T-cell (primary cell): ENCODE results near the gene KIAA1217. TPM values are rescaled to one million over a fixed set of nuclear protein-coding genes. Genes with fewer than 3 reads are reported as not detected.

ENCODE experiments used
- ATAC-seq, 4 experiments: fragments of 200-7000 bp in 3 of 4; fragments of 150-1000 bp in 1 of 4; cut with Tn5 transposase; replicated peaks in 1 of 4; 1 replicate in 3 of 4; 2 replicates in 1 of 4; pipeline ENCODE4 v1.10.0; 2021; ENCODE audit warnings: moderate library complexity in 3 of 4, mild to moderate bottlenecking in 2 of 4, moderate number of reproducible peaks in 1 of 4
- CTCF ChIA-PET, 2 donors: fragments of 300-600 bp; sonication (Branson Sonifier 250); formaldehyde crosslinking; loops; one replicate each; lab custom pipeline; 2022; ENCODE audit warnings: antibody characterized with exemption in 2 of 2; lab: Charles Lee
- POLR2A ChIA-PET, 2 donors: fragments of 300-600 bp; sonication (Branson Sonifier 250); formaldehyde crosslinking; loops; one replicate each; lab custom pipeline; 2022; ENCODE audit warnings: antibody characterized with exemption in 2 of 2; lab: Charles Lee
- DNase-seq, 35 experiments: peaks; one replicate each; pipeline versions ENCODE4 v3.0.0 to v3.0.0-alpha.2; 2013 to 2023
- H3K27ac ChIP-seq: one replicate; pipeline ENCODE4 v1.5.1; 2013; ENCODE audit warnings: low read length
- H3K27me3 ChIP-seq, 2 experiments: replicated peaks in 1 of 2; 1 replicate in 1 of 2; 2 replicates in 1 of 2; pipeline versions ENCODE4 v1.6.1 to v1.7.0; 2013; ENCODE audit warnings: low read length in 1 of 2, mixed read lengths in 1 of 2; ENCODE audit not compliant: control insufficient read depth in 2 of 2, insufficient read depth in 2 of 2; ENCODE audit errors: extremely low read depth in 1 of 2
- H3K36me3 ChIP-seq, 2 donors: 1 replicate in 1 of 2; 2 replicates in 1 of 2; pipeline versions ENCODE4 v1.6.1 to v1.7.0; 2013; ENCODE audit warnings: low read length in 1 of 2; ENCODE audit not compliant: control insufficient read depth in 2 of 2, insufficient read depth in 1 of 2; ENCODE audit errors: extremely low read depth in 1 of 2
- H3K4me1 ChIP-seq, 2 experiments: 1 replicate in 1 of 2; 2 replicates in 1 of 2; pipeline versions ENCODE4 v1.6.1 to v1.7.0; 2013; ENCODE audit warnings: low read length in 2 of 2, mixed read lengths in 1 of 2; ENCODE audit not compliant: insufficient read depth in 2 of 2, control insufficient read depth in 1 of 2; ENCODE audit errors: extremely low read depth in 1 of 2
- H3K4me3 ChIP-seq, 2 donors: 1 replicate in 1 of 2; 2 replicates in 1 of 2; pipeline versions ENCODE4 v1.5.1 to v1.7.0; 2013; ENCODE audit warnings: mild to moderate bottlenecking in 2 of 2, low read length in 1 of 2, moderate library complexity in 1 of 2; ENCODE audit not compliant: control insufficient read depth in 1 of 2; ENCODE audit errors: extremely low read depth in 1 of 2
- H3K9me3 ChIP-seq: 2 replicates; pipeline ENCODE4 v1.7.0; 2013
- H3K27ac Mint-ChIP-seq, 2 donors: one replicate each; pipeline ENCODE4 v1.8.0; 2020 to 2021; ENCODE audit warnings: mild to moderate bottlenecking in 2 of 2, mixed read lengths in 2 of 2
- H3K27me3 Mint-ChIP-seq, 2 donors: one replicate each; pipeline ENCODE4 v1.8.0; 2021 to 2022; ENCODE audit warnings: mixed read lengths in 2 of 2
- H3K36me3 Mint-ChIP-seq: one replicate; pipeline ENCODE4 v1.8.0; 2021; ENCODE audit warnings: mixed read lengths
- H3K4me1 Mint-ChIP-seq, 3 donors: one replicate each; pipeline ENCODE4 v1.8.0; 2020 to 2022; ENCODE audit warnings: mixed read lengths in 3 of 3, mild to moderate bottlenecking in 1 of 3
- H3K4me3 Mint-ChIP-seq, 3 donors: one replicate each; pipeline ENCODE4 v1.8.0; 2020 to 2022; ENCODE audit warnings: mild to moderate bottlenecking in 3 of 3, mixed read lengths in 3 of 3, moderate library complexity in 3 of 3
- H3K9me3 Mint-ChIP-seq, 3 donors: one replicate each; pipeline ENCODE4 v1.8.0; 2020 to 2022; ENCODE audit warnings: mixed read lengths in 3 of 3
- WGBS: methylation state at CpG from one replicate; pipeline ENCODE4 v1.1.5; 2013; ENCODE audit warnings: missing lambda C conversion rate; ENCODE audit not compliant: insufficient coverage; 5-methylcytosine and 5-hydroxymethylcytosine counted together
- total RNA-seq, 35 experiments: library from RNA in 6 of 35; stranded (reverse) in 6 of 35; fragments of 120-200 nt in 1 of 35; gene quantifications; one replicate each; pipeline versions ENCODE4 v1.2.1 to v1.2.4 and lab custom pipeline; 2013 to 2026

KIAA1217 gene
- total RNA-seq, 5 donors from 2014 or later (not counting 1 experiment from before 2014, with no cell fraction given): 0.12 to 1.2 (median 0.66) TPM; not detected in 1

DNA sequence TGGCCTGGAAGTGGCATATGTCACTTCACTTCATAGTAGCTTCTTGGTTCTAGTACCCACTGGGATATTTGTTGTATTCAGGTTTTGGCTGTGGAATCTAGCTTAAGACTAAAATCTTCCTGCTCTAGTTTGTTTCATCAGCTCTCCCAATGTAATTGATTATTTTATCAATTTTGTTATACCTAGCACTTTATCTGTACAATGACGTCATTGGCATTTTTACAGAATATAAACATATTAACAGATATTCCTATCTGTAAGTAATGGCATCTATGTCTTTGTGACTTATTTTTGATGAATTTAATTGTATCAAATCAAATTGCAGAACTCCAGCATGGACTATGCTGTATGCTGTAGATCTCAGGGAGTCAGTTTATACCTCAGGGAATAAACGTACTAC lies 19.7 kb downstream of the KIAA1217 start:
- no peak for DNase-seq
- POLR2A ChIA-PET: no interaction called here
- no peak for ATAC-seq
- no peaks in the 10 kb centered on the region for H3K27me3 Mint-ChIP-seq
- no peaks in the 10 kb centered on the region for H3K27me3 ChIP-seq
- no CpG with 5 or more reads among the region's 2 CpGs for WGBS
- H3K36me3 Mint-ChIP-seq: no peaks in the 10 kb centered on the region
- no peaks in the 10 kb centered on the region for H3K9me3 ChIP-seq
- no peaks in the 10 kb centered on the region for H3K4me1 ChIP-seq
- CTCF ChIA-PET: interaction anchor here in 1 of 2 donors (0.7 kb wide), 1 partner anchor 689 kb away, joined by 4 read pairs; no protein-coding TSS in a partner anchor
- H3K4me1 Mint-ChIP-seq: no peaks in the 10 kb centered on the region
- no peak overlapping the region for H3K4me3 ChIP-seq
- no peaks in the 10 kb centered on the region for H3K9me3 Mint-ChIP-seq
- H3K36me3 ChIP-seq: no peaks in the 10 kb centered on the region
- H3K4me3 Mint-ChIP-seq: no peak overlapping the region
- H3K27ac ChIP-seq: no peak overlapping the region
- no peak overlapping the region for H3K27ac Mint-ChIP-seq

DNA sequence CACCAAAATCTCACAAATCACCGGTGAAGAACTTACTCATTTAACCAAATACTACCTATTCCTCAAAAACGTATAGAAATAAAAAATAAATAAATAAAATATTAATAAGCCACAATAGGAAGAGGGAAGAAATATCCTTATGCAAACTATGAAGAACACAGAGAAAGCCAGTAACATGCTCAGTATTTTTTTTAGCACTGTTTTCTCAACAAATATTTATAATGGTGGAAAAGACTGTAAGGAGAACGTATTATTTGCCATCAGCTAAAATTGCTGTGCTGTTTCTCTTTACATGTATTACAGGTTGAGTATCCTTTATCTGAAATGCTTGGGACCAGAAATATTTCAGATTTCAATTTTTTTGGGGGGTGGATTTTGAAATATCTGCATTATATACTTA lies 21.0 kb downstream of the KIAA1217 start:
- H3K27me3 Mint-ChIP-seq: no peaks in the 10 kb centered on the region
- H3K36me3 Mint-ChIP-seq: no peaks in the 10 kb centered on the region
- CTCF ChIA-PET: interaction anchor here in 1 of 2 donors (0.7 kb wide), 1 partner anchor 9 kb away, joined by 5 read pairs; no protein-coding TSS in a partner anchor

DNA sequence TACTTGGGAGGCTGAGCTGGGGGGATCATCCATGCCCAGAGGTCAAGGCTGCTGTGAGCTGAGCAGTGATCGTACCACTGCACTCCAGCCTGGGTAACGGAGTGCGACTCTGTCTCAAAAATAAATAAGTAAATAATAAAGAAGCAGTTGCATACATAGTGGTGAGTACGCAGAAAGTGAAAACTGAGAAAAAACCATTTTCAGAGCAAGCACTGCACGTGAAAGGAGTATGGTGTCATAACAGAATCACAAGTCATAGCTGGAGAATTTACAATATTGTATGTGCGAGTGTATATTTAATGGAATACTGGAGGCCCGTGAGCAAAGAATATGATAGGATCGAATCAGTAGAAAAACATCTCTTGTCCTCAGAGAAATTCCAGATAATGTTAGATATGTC lies 22.3 kb downstream of the KIAA1217 start:
- 79% methylated on average over 2 of the region's 8 CpGs for WGBS
- ChIA-PET POLR2A (no interaction called here), CTCF (no interaction called here)
- Histone ChIP-seq H3K27me3 (no peaks in the 10 kb centered on the region), H3K27ac (no peak overlapping the region), H3K4me3 (no peak overlapping the region), H3K36me3 (no peaks in the 10 kb centered on the region), H3K4me1 (no peaks in the 10 kb centered on the region), H3K9me3 (no peaks in the 10 kb centered on the region)
- Mint-ChIP-seq H3K4me1 (no peaks in the 10 kb centered on the region), H3K4me3 (no peak overlapping the region), H3K27me3 (no peaks in the 10 kb centered on the region), H3K27ac (no peak overlapping the region), H3K9me3 (no peaks in the 10 kb centered on the region), H3K36me3 (no peaks in the 10 kb centered on the region)
- ATAC-seq (no peak), DNase-seq (no peak)

More for the DNA sequence above, 21.0 kb downstream of the KIAA1217 start:
- Histone ChIP-seq H3K4me1 (no peaks in the 10 kb centered on the region), H3K27me3 (no peaks in the 10 kb centered on the region), H3K27ac (no peak overlapping the region), H3K4me3 (no peak overlapping the region), H3K9me3 (no peaks in the 10 kb centered on the region), H3K36me3 (no peaks in the 10 kb centered on the region)
- Mint-ChIP-seq H3K9me3 (no peaks in the 10 kb centered on the region), H3K27ac (no peak overlapping the region), H3K4me3 (no peak overlapping the region), H3K4me1 (no peaks in the 10 kb centered on the region)
- ATAC-seq: no peak
- WGBS: no CpG with 5 or more reads among the region's 3 CpGs
- no peak for DNase-seq
- POLR2A ChIA-PET: no interaction called here

DNA sequence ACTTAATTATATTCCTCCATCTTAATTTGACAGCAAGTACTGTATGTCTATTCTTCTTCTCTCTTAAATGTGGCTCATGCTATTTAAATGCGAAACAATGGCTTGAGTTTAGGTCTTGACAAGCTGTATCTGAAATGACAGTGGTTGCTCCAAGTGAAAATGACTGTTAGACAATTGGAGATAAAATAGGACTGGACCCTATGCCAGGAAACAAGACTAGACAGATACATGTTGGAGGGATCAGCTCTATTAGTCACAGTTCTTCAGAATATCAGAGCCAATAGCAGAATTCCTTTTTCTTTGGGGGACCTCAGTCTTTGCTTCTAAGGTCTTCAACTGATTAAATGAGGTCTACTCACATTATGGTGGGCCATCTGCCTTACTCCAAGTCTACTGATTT lies 25.8 kb downstream of the KIAA1217 start:
- no peak for ATAC-seq

DNA sequence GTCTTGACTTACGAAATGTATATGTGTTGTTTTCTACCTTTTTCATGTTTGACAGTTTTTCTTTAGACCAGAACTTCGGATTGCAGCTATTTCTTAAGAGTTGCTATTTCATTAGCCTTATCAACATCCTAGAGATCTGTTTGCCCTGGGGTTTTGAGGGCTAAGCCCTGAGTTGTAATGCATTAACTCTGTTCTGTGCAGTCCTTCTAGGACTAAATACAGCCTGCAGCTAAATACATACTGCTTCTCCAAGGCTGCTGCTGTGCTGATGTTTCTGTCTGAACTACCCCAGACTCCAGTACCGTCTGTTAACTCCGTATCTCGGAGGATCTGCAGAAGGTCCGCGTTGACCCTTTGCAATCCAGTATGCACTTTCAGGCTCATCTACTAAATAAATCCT lies 26.5 kb downstream of the KIAA1217 start:
- DNase-seq: no peak
- 100% methylated on average over 5 of the region's 7 CpGs for WGBS
- Histone ChIP-seq H3K4me1 (no peaks in the 10 kb centered on the region), H3K36me3 (no peaks in the 10 kb centered on the region), H3K9me3 (no peaks in the 10 kb centered on the region), H3K4me3 (no peak overlapping the region), H3K27me3 (no peaks in the 10 kb centered on the region), H3K27ac (no peak overlapping the region)
- ChIA-PET CTCF (no interaction called here), POLR2A (no interaction called here)
- H3K27ac Mint-ChIP-seq: no peak overlapping the region
- no peaks in the 10 kb centered on the region for H3K4me1 Mint-ChIP-seq
- ATAC-seq: no peak
- peaks cover 3 to 16% of the 10 kb centered on the region in 2 donors for H3K27me3 Mint-ChIP-seq
- H3K4me3 Mint-ChIP-seq: no peak overlapping the region
- H3K36me3 Mint-ChIP-seq: no peaks in the 10 kb centered on the region
- H3K9me3 Mint-ChIP-seq: peaks cover 0 to 4% (median 0%) of the 10 kb centered on the region in 3 donors

More for the DNA sequence above, 25.8 kb downstream of the KIAA1217 start:
- no peaks in the 10 kb centered on the region for H3K4me1 ChIP-seq
- no peaks in the 10 kb centered on the region for H3K4me1 Mint-ChIP-seq
- no CpG with 5 or more reads among the region's 1 CpG for WGBS
- peaks cover 0 to 4% (median 0%) of the 10 kb centered on the region in 3 donors for H3K9me3 Mint-ChIP-seq
- H3K27ac Mint-ChIP-seq: no peak overlapping the region
- H3K4me3 ChIP-seq: no peak overlapping the region
- no peaks in the 10 kb centered on the region for H3K36me3 ChIP-seq
- POLR2A ChIA-PET: no interaction called here
- no peak for DNase-seq
- H3K36me3 Mint-ChIP-seq: no peaks in the 10 kb centered on the region
- peaks cover under 1 to 16% of the 10 kb centered on the region in 2 donors for H3K27me3 Mint-ChIP-seq
- no peak overlapping the region for H3K27ac ChIP-seq
- CTCF ChIA-PET: no interaction called here
- H3K27me3 ChIP-seq: no peaks in the 10 kb centered on the region
- H3K9me3 ChIP-seq: no peaks in the 10 kb centered on the region
- H3K4me3 Mint-ChIP-seq: no peak overlapping the region

DNA sequence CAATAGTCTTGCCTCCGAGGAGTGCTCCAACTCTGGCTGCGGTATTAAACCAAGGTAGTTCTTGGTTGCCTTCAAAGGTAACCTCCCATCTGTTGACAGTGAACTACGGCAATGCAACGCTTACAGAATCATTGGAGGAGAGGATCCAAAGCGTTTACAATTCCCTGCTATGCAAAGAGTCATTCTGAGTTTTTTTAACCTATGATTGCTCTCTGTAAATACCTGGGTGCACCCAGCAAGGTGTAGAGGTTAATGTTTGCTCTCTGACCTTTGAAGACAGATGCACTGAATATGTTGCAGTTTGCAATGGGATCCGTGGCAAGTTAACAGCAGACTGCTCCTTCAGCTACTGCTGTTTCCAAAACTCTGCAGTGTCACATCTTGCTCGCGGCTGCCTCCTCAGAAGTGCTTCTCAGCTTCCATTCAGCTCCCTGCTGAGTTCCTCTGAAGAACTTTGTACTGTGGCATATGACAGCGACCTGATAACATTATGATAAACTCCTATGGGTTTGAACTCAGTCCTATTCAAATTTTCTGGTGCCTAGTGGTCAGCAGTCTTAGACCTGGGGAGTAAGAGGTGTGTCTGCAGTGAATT lies 29.0 kb downstream of the KIAA1217 start:
- H3K27ac ChIP-seq: no peak overlapping the region
- whole genome bisulfite sequencing: 60% methylated on average over 7 of the region's 9 CpGs
- CTCF ChIA-PET: no interaction called here
- Mint-ChIP-seq H3K36me3 (no peaks in the 10 kb centered on the region), H3K27ac (no peak overlapping the region), H3K4me1 (no peaks in the 10 kb centered on the region), H3K27me3 (peaks cover 3 to 22% of the 10 kb centered on the region in 2 donors), H3K9me3 (peaks cover 0 to 4% (median 0%) of the 10 kb centered on the region in 3 donors), H3K4me3 (no peak overlapping the region)
- ATAC-seq (no peak), DNase-seq (no peak)
- POLR2A ChIA-PET: no interaction called here
- H3K4me1 ChIP-seq: no peaks in the 10 kb centered on the region
- H3K36me3 ChIP-seq: no peaks in the 10 kb centered on the region
- H3K9me3 ChIP-seq: no peaks in the 10 kb centered on the region
- no peak overlapping the region for H3K4me3 ChIP-seq
- H3K27me3 ChIP-seq: peaks cover 0 to 2% of the 10 kb centered on the region in 2 experiments
